ENCODE results near the gene KDM4B. TPM values are rescaled to one million over a fixed set of nuclear protein-coding genes. Genes with fewer than 3 reads are reported as not detected.

Gene KDM4B
- total and polyA plus RNA-seq, 9 of the 15 experiments (the other 6 are each of a cell fraction or from before 2014, with no cell fraction given) = 0.21 to 29.9 (median 7.3) TPM

DNA sequence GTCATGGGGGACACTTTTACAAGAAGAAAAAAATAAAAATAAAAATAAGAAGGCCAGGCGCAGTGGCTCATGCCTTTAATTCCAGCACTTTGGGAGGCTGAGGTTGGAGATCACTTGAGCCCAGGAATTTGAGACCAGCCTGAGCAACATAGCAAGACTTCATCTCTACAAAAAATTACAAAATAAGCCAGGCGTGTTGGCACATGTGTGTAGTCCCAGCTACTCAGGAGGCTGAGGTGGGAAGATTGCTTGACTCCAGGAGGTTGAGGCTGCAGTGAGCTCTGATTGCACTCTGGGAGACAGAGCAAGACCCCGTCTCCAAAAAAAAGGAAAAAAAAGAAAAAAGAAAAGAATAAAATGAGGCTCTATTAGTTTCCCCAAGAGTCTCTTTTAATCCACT lies 214.7 kb downstream of the KDM4B start:
- CTCF ChIA-PET (ENCODE audit: low intra/inter-chr PET ratio) = no interaction called here
- Histone ChIP-seq H3K9me1 (ENCODE audit: control insufficient read depth, insufficient read depth, low read length) (no peaks in the 10 kb centered on the region), H3K9ac (ENCODE audit: insufficient read depth in 1 of 2, low read depth in 2 of 2, low read length in 2 of 2) (no peak overlapping the region), H3K4me3 (no peak overlapping the region), H3K36me3 (ENCODE audit: control insufficient read depth, insufficient read depth, low read length) (no peaks in the 10 kb centered on the region), H2AFZ (ENCODE audit: low read depth, low read length) (no peak overlapping the region), H3K27me3 (ENCODE audit: control insufficient read depth in 2 of 2, insufficient read depth in 2 of 2, low read length in 2 of 2) (peaks cover 14 to 49% of the 10 kb centered on the region in 2 experiments; a peak in 4 of 5 replicates), H3K9me3 (replicated peaks; ENCODE audit: control insufficient read depth, insufficient read depth, low read depth, low read length) (no peaks in the 10 kb centered on the region), H3K79me2 (ENCODE audit: control insufficient read depth, insufficient read depth, low read length) (no peaks in the 10 kb centered on the region), H4K20me1 (replicated peaks; ENCODE audit: control insufficient read depth, insufficient read depth, low read length) (peaks cover 3% of the 10 kb centered on the region; the same call in 1 of the 2 replicates), H3K27ac (ENCODE audit: extremely low read depth, low read depth, low read length) (no peak overlapping the region), H3K4me1 (replicated peaks in 1 of 2; ENCODE audit: control insufficient read depth in 2 of 2, insufficient read depth in 2 of 2, low read length in 2 of 2) (peaks cover 0 to 2% of the 10 kb centered on the region in 2 experiments; a peak in 1 of 5 replicates), H3K4me2 (ENCODE audit: insufficient read depth, low read length) (no peak overlapping the region)
- BruUV-seq (replicated peaks) = no TSS peak
- in situ Hi-C loops (cut with MboI) = no loop called here
- POLR2A ChIA-PET = interaction anchor here (0.8 to 1.5 kb wide), 2 partner anchors 18 to 20 kb away, joined by 5 read pairs; no protein-coding TSS in a partner anchor
- FAIRE-seq = no peak
- no peak for ATAC-seq
- TF ChIP-seq ETV6 (IDR thresholded peaks at IDR 0.05; ENCODE audit: borderline replicate concordance in 1 of 2, low read depth in 2 of 2, low read length in 1 of 2) (no peak), ETV6 (CRISPR knock-in tag; IDR thresholded peaks at IDR 0.05; ENCODE audit: borderline replicate concordance) (no peak), LEF1 (IDR thresholded peaks at IDR 0.05) (no peak), GATA2 (CRISPR knock-in tag; IDR thresholded peaks at IDR 0.05) (no peak), ZC3H11A (IDR thresholded peaks at IDR 0.05; ENCODE audit: low read depth, low read length) (no peak), MGA (IDR thresholded peaks at IDR 0.05) (no peak), GATAD2A (IDR thresholded peaks at IDR 0.05) (no peak), ZNF707 (CRISPR knock-in tag; conservative IDR thresholded peaks at IDR 0.05) (no peak)
- TF ChIP-seq, protein P1, sequence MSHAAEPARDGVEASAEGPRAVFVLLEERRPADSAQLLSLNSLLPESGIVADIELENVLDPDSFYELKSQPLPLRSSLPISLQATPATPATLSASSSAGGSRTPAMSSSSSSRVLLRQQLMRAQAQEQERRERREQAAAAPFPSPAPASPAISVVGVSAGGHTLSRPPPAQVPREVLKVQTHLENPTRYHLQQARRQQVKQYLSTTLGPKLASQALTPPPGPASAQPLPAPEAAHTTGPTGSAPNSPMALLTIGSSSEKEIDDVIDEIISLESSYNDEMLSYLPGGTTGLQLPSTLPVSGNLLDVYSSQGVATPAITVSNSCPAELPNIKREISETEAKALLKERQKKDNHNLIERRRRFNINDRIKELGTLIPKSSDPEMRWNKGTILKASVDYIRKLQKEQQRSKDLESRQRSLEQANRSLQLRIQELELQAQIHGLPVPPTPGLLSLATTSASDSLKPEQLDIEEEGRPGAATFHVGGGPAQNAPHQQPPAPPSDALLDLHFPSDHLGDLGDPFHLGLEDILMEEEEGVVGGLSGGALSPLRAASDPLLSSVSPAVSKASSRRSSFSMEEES (CRISPR knock-in tag; IDR thresholded peaks at IDR 0.05) = no peak
- intact Hi-C loops (cut with micrococcal nuclease) = no loop called here
- 14% methylated on average over 3 of the region's 3 CpGs for WGBS (ENCODE audit: insufficient coverage, low coverage, missing lambda C conversion rate)
- DNase-seq (ENCODE audit: extremely low read depth in 1 of 4, low spot score in 3 of 4) = no peak
